GM12878 (cell line): ENCODE measurements around the gene NOS1AP. TPM values are rescaled to one million over a fixed set of nuclear protein-coding genes. Genes with fewer than 3 reads are reported as not detected.

Source experiments
- ATAC-seq: fragments of 200-7000 bp; cut with Tn5 transposase; 3 replicates; pipeline ENCODE4 v1.9.1; 2020; ENCODE audit warnings: mild to moderate bottlenecking, moderate library complexity
- BruUV-seq: library from RNA; stranded (reverse); fragments of 400-500 nt; replicated peaks from 2 replicates; lab custom pipeline; 2021; lab: Mats Ljungman, UMichigan
- CTCF ChIA-PET: fragments of 300-600 bp; sonication (Branson Sonifier 250); formaldehyde crosslinking; extraction: SDS; loops from one replicate; lab custom pipeline; 2021; ENCODE audit warnings: inconsistent platforms; lab: Yijun Ruan, JAX
- POLR2A ChIA-PET: fragments of 350-600 bp; formaldehyde crosslinking; extraction: SDS; loops from one replicate; lab custom pipeline; 2021; ENCODE audit warnings: inconsistent platforms; lab: Charles Lee
- RAD21 ChIA-PET: fragments of 300-600 bp; sonication (Branson Sonifier 250); formaldehyde crosslinking; loops from one replicate; lab custom pipeline; 2023; ENCODE audit warnings: antibody characterized with exemption; ENCODE audit not compliant: unreplicated experiment; lab: Charles Lee
- SMC1A ChIA-PET: fragments of 300-600 bp; sonication (Branson Sonifier 250); formaldehyde crosslinking; loops from one replicate; lab custom pipeline; 2023; ENCODE audit not compliant: unreplicated experiment, uncharacterized antibody; lab: Charles Lee
- DNase-seq: peaks from one replicate; pipeline ENCODE4 v3.0.0-alpha.2; 2011; ENCODE audit warnings: low read depth, low spot score
- FAIRE-seq: peaks from 3 replicates; lab custom pipeline; 2011; peaks lifted over from hg19 to GRCh38; lab: Jason Lieb, UNC
- H2AFZ ChIP-seq: 2 replicates; pipeline ENCODE4 v1.6.0; 2011; ENCODE audit warnings: low read depth, low read length, control low read depth; ENCODE audit not compliant: control insufficient read depth
- H3K27ac ChIP-seq: 2 replicates; pipeline ENCODE4 v1.5.1; 2011; ENCODE audit warnings: control low read depth; ENCODE audit not compliant: control insufficient read depth, insufficient read depth
- H3K27me3 ChIP-seq, 2 experiments: replicated peaks in 1 of 2; 2 replicates each; pipeline versions ENCODE4 v1.6.0 to v1.6.1; 2011; ENCODE audit warnings: low read length in 1 of 2; ENCODE audit not compliant: control insufficient read depth in 2 of 2, insufficient read depth in 2 of 2
- H3K36me3 ChIP-seq, 2 experiments: 2 replicates each; pipeline ENCODE4 v1.5.1; 2011; ENCODE audit warnings: low read length in 1 of 2; ENCODE audit not compliant: control insufficient read depth in 2 of 2, insufficient read depth in 2 of 2
- H3K4me1 ChIP-seq: 2 replicates; pipeline ENCODE4 v1.6.1; 2011; ENCODE audit warnings: mild to moderate bottlenecking, low read length, moderate library complexity, mixed read lengths; ENCODE audit not compliant: control insufficient read depth, insufficient read depth
- H3K4me2 ChIP-seq: 2 replicates; pipeline ENCODE4 v1.6.0; 2011; ENCODE audit warnings: control low read depth; ENCODE audit not compliant: control insufficient read depth, insufficient read depth
- H3K4me3 ChIP-seq: fragments of 200-600 bp; sonication (generic); 2 replicates; pipeline ENCODE4 v1.5.1; 2016
- H3K79me2 ChIP-seq: 2 replicates; pipeline ENCODE4 v1.6.0; 2011; ENCODE audit warnings: low read length; ENCODE audit not compliant: control insufficient read depth, insufficient read depth
- H3K9ac ChIP-seq: 2 replicates; pipeline ENCODE4 v1.8.0; 2011; ENCODE audit warnings: low read length, control low read depth, mixed read lengths; ENCODE audit not compliant: control insufficient read depth, insufficient read depth
- H3K9me3 ChIP-seq: replicated peaks from 3 replicates; pipeline ENCODE4 v1.5.1; 2011; ENCODE audit warnings: mild to moderate bottlenecking, low read length; ENCODE audit not compliant: control insufficient read depth, insufficient read depth
- H4K20me1 ChIP-seq: 2 replicates; pipeline ENCODE4 v1.6.0; 2011; ENCODE audit not compliant: control insufficient read depth, insufficient read depth
- CHD1 ChIP-seq: IDR thresholded peaks from 2 replicates; pipeline ENCODE4 v1.6.1; 2012; ENCODE audit warnings: low read depth, low read length, improper control_type of control experiment
- E4F1 ChIP-seq: fragments of 450-650 bp; IDR thresholded peaks from 2 replicates; pipeline ENCODE4 v1.6.1; 2018; ENCODE audit warnings: borderline replicate concordance, mild to moderate bottlenecking; ENCODE audit not compliant: partially characterized antibody
- ETV6 ChIP-seq, 2 experiments: fragments of 450-650 bp in 1 of 2; IDR thresholded peaks in 1 of 2; conservative IDR thresholded peaks in 1 of 2; 2 replicates each; pipeline ENCODE4 v1.6.1; 2014; ENCODE audit warnings: antibody characterized with exemption in 1 of 2, borderline replicate concordance in 1 of 2, low read depth in 1 of 2, mild to moderate bottlenecking in 1 of 2, moderate library complexity in 1 of 2
- HDGF ChIP-seq: fragments of 450-650 bp; IDR thresholded peaks from 2 replicates; pipeline ENCODE4 v1.6.1; 2016; ENCODE audit warnings: antibody characterized with exemption
- MTA3 ChIP-seq: IDR thresholded peaks from 2 replicates; pipeline ENCODE4 v1.6.1; 2012; ENCODE audit warnings: low read length, inconsistent platforms, borderline replicate concordance
- NR2C2 ChIP-seq: IDR thresholded peaks from 2 replicates; pipeline ENCODE4 v1.6.1; 2011; ENCODE audit warnings: borderline replicate concordance, low read depth; ENCODE audit not compliant: control insufficient read depth, insufficient read length
- PKNOX1 ChIP-seq: fragments of 450-650 bp; IDR thresholded peaks from 2 replicates; pipeline ENCODE4 v1.6.1; 2016; ENCODE audit warnings: mild to moderate bottlenecking
- PML ChIP-seq: IDR thresholded peaks from 2 replicates; pipeline ENCODE4 v1.6.1; 2012; ENCODE audit warnings: low read length, inconsistent platforms
- RAD21 ChIP-seq: IDR thresholded peaks from 2 replicates; pipeline ENCODE4 v1.6.1; 2011; ENCODE audit warnings: mild to moderate bottlenecking, low read depth, low read length, moderate library complexity; ENCODE audit not compliant: insufficient read depth
- SMAD1 ChIP-seq: fragments of 450-650 bp; IDR thresholded peaks from 2 replicates; pipeline ENCODE4 v1.6.1; 2018; ENCODE audit warnings: mild to moderate bottlenecking, low read depth; ENCODE audit not compliant: partially characterized antibody
- SMC3 ChIP-seq: IDR thresholded peaks from 2 replicates; pipeline ENCODE4 v1.6.1; 2011; ENCODE audit warnings: low read length, improper control_type of control experiment, borderline replicate concordance
- TBL1XR1 ChIP-seq: IDR thresholded peaks from 2 replicates; pipeline ENCODE4 v1.6.1; 2012; ENCODE audit warnings: low read depth, low read length, improper control_type of control experiment
- ZNF24 ChIP-seq: fragments of 450-650 bp; IDR thresholded peaks from 2 replicates; pipeline ENCODE4 v1.6.1; 2017; ENCODE audit warnings: antibody characterized with exemption, mild to moderate bottlenecking
- ZZZ3 ChIP-seq: IDR thresholded peaks from 2 replicates; pipeline ENCODE4 v1.6.1; 2011; ENCODE audit warnings: low read depth; ENCODE audit not compliant: control insufficient read depth, insufficient read length
- WGBS: methylation state at CpG from one replicate; pipeline ENCODE4 v1.1.6; 2016; ENCODE audit warnings: low lambda C conversion rate; ENCODE audit not compliant: insufficient replicate concordance, insufficient coverage; ENCODE audit errors: missing lambda C conversion rate; 5-methylcytosine and 5-hydroxymethylcytosine counted together
- in situ Hi-C: fragments of 300-500 bp; cut with MboI; formaldehyde crosslinking; loops from 9 replicates; pipeline ENCODE4 v1.14.3; 2018; ENCODE audit warnings: mixed read lengths
- intact Hi-C: fragments of 100-400 bp; cut with micrococcal nuclease; formaldehyde crosslinking; loops from one replicate; pipeline ENCODE4 v1.14.2; 2022; ENCODE audit not compliant: unreplicated experiment
- polyA plus RNA-seq, 11 experiments: library from polyadenylated mRNA; depleted of rRNA in 4 of 11; unstranded in 6 of 11; stranded (reverse) in 5 of 11; fragments of >200 nt; fragmentation: Nextera tagmentation in 4 of 11; fragmentation: Illumina TruSeq in 1 of 11; extraction: Ambion mirVana in 4 of 11; extraction: Trizol in 1 of 11; gene quantifications; 1 replicate in 1 of 11; 2 replicates in 10 of 11; pipeline versions ENCODE4 v1.2.1 to v1.2.3, GENCODE V29; 2011 to 2016; ENCODE audit warnings: inconsistent platforms in 2 of 11, missing spikeins in 2 of 11, low read depth in 1 of 11
- total RNA-seq, 4 experiments: library from RNA; depleted of rRNA in 3 of 4; stranded (reverse); fragments of >200 nt in 3 of 4; fragmentation: Illumina TruSeq in 1 of 4; extraction: Trizol in 1 of 4; gene quantifications; 2 replicates each; pipeline versions ENCODE4 v1.2.1 to v1.2.3, GENCODE V29; 2013 to 2021
- TF ChIP-seq, protein P1 (sequence below): IDR thresholded peaks from 2 replicates; pipeline ENCODE4 v1.6.1; 2012; ENCODE audit warnings: low read length, inconsistent platforms

Gene NOS1AP
- total and polyA plus RNA-seq, 10 of the 15 experiments (the other 5 are each of a cell fraction or from before 2014, with no cell fraction given): 0.03 to 0.15 TPM; not detected in 8

- TF ChIP-seq ETV6 (conservative IDR thresholded peaks at IDR 0.05 in 1 of 2, IDR thresholded peaks at IDR 0.05 in 1 of 2; ENCODE audit: borderline replicate concordance in 1 of 2, low read depth in 1 of 2) (no peak), CHD1 (no peak)
Observed at GRCh38 chr1:162369571-162369970, 300.1 kb downstream of the NOS1AP start (continued).

GRCh38 chr1:162370161-162370560 lies 300.7 kb downstream of the NOS1AP start:
- Histone ChIP-seq H3K36me3 (no peaks in the 10 kb centered on the region), H3K27me3 (no peaks in the 10 kb centered on the region), H3K4me1 (no peaks in the 10 kb centered on the region), H3K79me2 (no peaks in the 10 kb centered on the region), H2AFZ (no peak overlapping the region), H3K9ac (no peak overlapping the region), H3K27ac (no peak overlapping the region), H3K4me3 (no peak overlapping the region), H4K20me1 (no peaks in the 10 kb centered on the region; the same call in 1 of the 2 replicates), H3K9me3 (no peaks in the 10 kb centered on the region)
- ChIA-PET RAD21 (interaction anchor here (1.0 kb wide), 1 partner anchor 13 kb away, joined by 3 read pairs; no protein-coding TSS in a partner anchor), CTCF (interaction anchor here (0.7 to 3.0 kb wide), 3 partner anchors 8 to 591 kb away, joined by 3 to 15 read pairs (median 4); no protein-coding TSS in a partner anchor), SMC1A (no interaction called here)
- intact Hi-C loops: no loop called here
- FAIRE-seq (no peak), DNase-seq (no peak)
- 0% methylated on average over 1 of the region's 1 CpG for WGBS
- no peak for TF ChIP-seq CHD1
- TF ChIP-seq, protein P1, sequence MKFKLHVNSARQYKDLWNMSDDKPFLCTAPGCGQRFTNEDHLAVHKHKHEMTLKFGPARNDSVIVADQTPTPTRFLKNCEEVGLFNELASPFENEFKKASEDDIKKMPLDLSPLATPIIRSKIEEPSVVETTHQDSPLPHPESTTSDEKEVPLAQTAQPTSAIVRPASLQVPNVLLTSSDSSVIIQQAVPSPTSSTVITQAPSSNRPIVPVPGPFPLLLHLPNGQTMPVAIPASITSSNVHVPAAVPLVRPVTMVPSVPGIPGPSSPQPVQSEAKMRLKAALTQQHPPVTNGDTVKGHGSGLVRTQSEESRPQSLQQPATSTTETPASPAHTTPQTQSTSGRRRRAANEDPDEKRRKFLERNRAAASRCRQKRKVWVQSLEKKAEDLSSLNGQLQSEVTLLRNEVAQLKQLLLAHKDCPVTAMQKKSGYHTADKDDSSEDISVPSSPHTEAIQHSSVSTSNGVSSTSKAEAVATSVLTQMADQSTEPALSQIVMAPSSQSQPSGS: no peak
- TF ChIP-seq ZNF24: no peak
- TF ChIP-seq HDGF: no peak
- TF ChIP-seq SMC3: no peak
- no peak for TF ChIP-seq SMAD1
- TF ChIP-seq TBL1XR1: no peak
- TF ChIP-seq PKNOX1: no peak
- no peak for TF ChIP-seq ZZZ3
- no peak for TF ChIP-seq MTA3
- no peak for TF ChIP-seq E4F1
- TF ChIP-seq RAD21: no peak
- no peak for TF ChIP-seq NR2C2
- TF ChIP-seq PML: no peak
- TF ChIP-seq, all 136 proteins: peak for 0
- POLR2A ChIA-PET: no interaction called here
- no TSS peak for BruUV-seq
- no peak for ATAC-seq
- H3K4me2 ChIP-seq: no peak overlapping the region
- in situ Hi-C loops: no loop called here
